Adipose tissue (tissue), 3 donors: ENCODE measurements around the gene KIFC3. TPM values are rescaled to one million over a fixed set of nuclear protein-coding genes. Genes with fewer than 3 reads are reported as not detected.
"Not testable (repeated sequence)": the region's sequence is repeated elsewhere in the genome, so short reads cannot be mapped to it uniquely, and the experiment has no call there.

ENCODE experiments used
- H3K27ac ChIP-seq: one replicate; pipeline ENCODE4 v1.5.1; 2013; ENCODE audit warnings: low read depth, low read length
- WGBS, 3 donors: extraction: QIAGEN DNeasy Blood & Tissue Kit; methylation state at CpG; one replicate each; pipeline ENCODE4 v1.1.7; 2013; 5-methylcytosine and 5-hydroxymethylcytosine counted together
- polyA plus RNA-seq, 3 donors: library from polyadenylated mRNA; stranded (reverse); fragments of 200-250 nt; gene quantifications; one replicate each; pipeline ENCODE4 v1.2.3, GENCODE V29; 2013
- donor health status: healthy with polysubstance abuse.
- donor health status: Bipolar disorder and iron deficiency.
- donor health status: healthy.

Gene KIFC3
- polyA plus RNA-seq, 3 donors: 21.9 to 35.1 (median 31.6) TPM

- 12 to 15% (median 12%) methylated on average over 23 of the region's 23 CpGs for WGBS, 3 donors
- no peak overlapping the region for H3K27ac ChIP-seq
Measured at GRCh38 chr16:57736419-57737351, 65.6 kb downstream of the KIFC3 start.

GRCh38 chr16:57735755-57736418, 66.4 kb downstream of the KIFC3 start, which contains the start of gene KATNB1:
Gene KATNB1, plus strand, starts transcription at chr16:57735770. Its CDS starts 1,474 bp downstream, at chr16:57737244.
- H3K27ac ChIP-seq: no peak within 1 kb of the TSS
- 0 to 2% (median 1%) methylated on average over 35 of the region's 35 CpGs for WGBS, 3 donors

- WGBS, 3 donors: 0% methylated on average over 45 of the region's 45 CpGs
Measured at GRCh38 chr16:57734925-57735754, 67.2 kb downstream of the KIFC3 start.

GRCh38 chr16:57734308-57734924, 67.9 kb downstream of the KIFC3 start:
- H3K27ac ChIP-seq: no peak overlapping the region
- WGBS, 3 donors: 48 to 55% (median 49%) methylated on average over 20 of the region's 20 CpGs

More at GRCh38 chr16:57734925-57735754, 67.2 kb downstream of the KIFC3 start:
- no peak overlapping the region for H3K27ac ChIP-seq

GRCh38 chr16:57732714-57733113, 69.6 kb downstream of the KIFC3 start:
- no peak overlapping the region for H3K27ac ChIP-seq
- 58 to 80% (median 73%) methylated on average over 2 of the region's 2 CpGs for WGBS, 3 donors

- no peak overlapping the region for H3K27ac ChIP-seq
- 29 to 75% (median 31%) methylated on average over 2 of the region's 2 CpGs for WGBS, 3 donors
Measured at GRCh38 chr16:57732037-57732436, 70.3 kb downstream of the KIFC3 start.

GRCh38 chr16:57730771-57731730, 71.2 kb downstream of the KIFC3 start:
- H3K27ac ChIP-seq: no peak overlapping the region
- WGBS, 3 donors: 70 to 75% (median 74%) methylated on average over 12 to 13 of the region's 13 CpGs

GRCh38 chr16:57729852-57730251, 72.4 kb downstream of the KIFC3 start:
- 93 to 96% (median 95%) methylated on average over 6 of the region's 6 CpGs for WGBS, 3 donors
- not testable (repeated sequence) for H3K27ac ChIP-seq

- 88 to 95% (median 95%) methylated on average over 1 of the region's 1 CpG for WGBS, 3 donors
- no peak overlapping the region for H3K27ac ChIP-seq
Measured at GRCh38 chr16:57729182-57729484, 73.2 kb downstream of the KIFC3 start.

- no peak overlapping the region for H3K27ac ChIP-seq
- WGBS, 3 donors: 97% methylated on average over 14 of the region's 14 CpGs
Measured at GRCh38 chr16:57728336-57729181, 73.7 kb downstream of the KIFC3 start.

GRCh38 chr16:57727610-57728009, 74.7 kb downstream of the KIFC3 start:
- 71 to 80% (median 78%) methylated on average over 4 of the region's 4 CpGs for WGBS, 3 donors
- no peak overlapping the region for H3K27ac ChIP-seq

- 77 to 82% (median 77%) methylated on average over 7 of the region's 7 CpGs for WGBS, 3 donors
- no peak overlapping the region for H3K27ac ChIP-seq
Measured at GRCh38 chr16:57726433-57726947, 75.8 kb downstream of the KIFC3 start.

- H3K27ac ChIP-seq: no peak overlapping the region
- 90 to 94% (median 90%) methylated on average over 30 of the region's 30 CpGs for WGBS, 3 donors
Measured at GRCh38 chr16:57725976-57726375, 76.3 kb downstream of the KIFC3 start.

- H3K27ac ChIP-seq: no peak overlapping the region
- 74 to 78% (median 76%) methylated on average over 5 of the region's 5 CpGs for WGBS, 3 donors
Measured at GRCh38 chr16:57725554-57725953, 76.7 kb downstream of the KIFC3 start.

GRCh38 chr16:57725151-57725550, 77.1 kb downstream of the KIFC3 start:
- 52 to 69% (median 62%) methylated on average over 5 of the region's 5 CpGs for WGBS, 3 donors

GRCh38 chr16:57724531-57724930, 77.8 kb downstream of the KIFC3 start:
- WGBS, 3 donors: 80 to 88% (median 85%) methylated on average over 15 of the region's 15 CpGs
- no peak overlapping the region for H3K27ac ChIP-seq

More at GRCh38 chr16:57725151-57725550, 77.1 kb downstream of the KIFC3 start:
- H3K27ac ChIP-seq: no peak overlapping the region
